Aorta (tissue), 5 donors: ENCODE results near the gene GTPBP4. TPM values are rescaled to one million over a fixed set of nuclear protein-coding genes. Genes with fewer than 3 reads are reported as not detected.

Experiments
- ATAC-seq: fragments of 200-7000 bp; cut with Tn5 transposase; one replicate; pipeline ENCODE4 v1.9.1; 2022; ENCODE audit warnings: moderate library complexity; ENCODE audit not compliant: low FRiP score
- DNase-seq, 2 donors: peaks; one replicate each; pipeline ENCODE4 v3.0.0-alpha.2; 2020
- H3K27ac ChIP-seq, 2 donors: one replicate each; pipeline ENCODE4 v1.5.1; 2013; ENCODE audit warnings: low read length in 2 of 2, mild to moderate bottlenecking in 2 of 2, moderate library complexity in 2 of 2, control low read depth in 1 of 2, inconsistent platforms in 1 of 2, low read depth in 1 of 2
- H3K27me3 ChIP-seq, 2 donors: one replicate each; pipeline ENCODE4 v1.6.1; 2013; ENCODE audit warnings: control low read depth in 1 of 2, low read length in 1 of 2, mild to moderate bottlenecking in 1 of 2, moderate library complexity in 1 of 2; ENCODE audit not compliant: insufficient read depth in 2 of 2, control insufficient read depth in 1 of 2
- H3K36me3 ChIP-seq, 2 donors: one replicate each; pipeline ENCODE4 v1.6.1; 2013; ENCODE audit warnings: control low read depth in 1 of 2, low read length in 1 of 2, mild to moderate bottlenecking in 1 of 2; ENCODE audit not compliant: insufficient read depth in 2 of 2, control insufficient read depth in 1 of 2
- H3K4me1 ChIP-seq, 2 donors: one replicate each; pipeline ENCODE4 v1.6.1; 2013; ENCODE audit warnings: low read length in 2 of 2, control low read depth in 1 of 2, mild to moderate bottlenecking in 1 of 2, moderate library complexity in 1 of 2; ENCODE audit not compliant: insufficient read depth in 2 of 2, control insufficient read depth in 1 of 2
- H3K4me3 ChIP-seq, 2 donors: one replicate each; pipeline ENCODE4 v1.5.1; 2013; ENCODE audit warnings: low read length in 2 of 2, control low read depth in 1 of 2, mild to moderate bottlenecking in 1 of 2
- H3K9me3 ChIP-seq: one replicate; pipeline ENCODE4 v1.6.1; 2013; ENCODE audit warnings: mild to moderate bottlenecking, low read length; ENCODE audit not compliant: control insufficient read depth
- WGBS, 2 donors: extraction: QIAGEN DNeasy Blood & Tissue Kit; methylation state at CpG; one replicate each; pipeline ENCODE4 v1.1.7; 2013; 5-methylcytosine and 5-hydroxymethylcytosine counted together
- intact Hi-C, 2 donors: fragments of 100-400 bp; cut with DNase I; formaldehyde crosslinking; loops; one replicate each; pipeline versions ENCODE4 v1.14.2 to v1.15.0; 2022
- polyA plus RNA-seq, 2 donors: library from polyadenylated mRNA; stranded (reverse); fragments of 200-250 nt; gene quantifications; one replicate each; pipeline ENCODE4 v1.2.3, GENCODE V29; 2013
- total RNA-seq, 2 donors: library from RNA; stranded (reverse); fragmentation: NEBNext Ultra II Directional; extraction: Animal tissue kit (Norgen Biotek cat#: 25700); gene quantifications; one replicate each; pipeline ENCODE4 v1.2.1, GENCODE V29; 2021
- donor health status: healthy with polysubstance abuse.
- donor health status: Bipolar disorder and iron deficiency.
- donor health status: DM: no; HTN: no; CAD: no.
- donor health status: DM: no; HTN: no; CAD: no.
- donor health status: DM: yes; HTN: yes; CAD: no.

The GTPBP4 gene
- total and polyA plus RNA-seq, 4 donors, result 21.6 to 46.9 (median 26.9) TPM

DNA sequence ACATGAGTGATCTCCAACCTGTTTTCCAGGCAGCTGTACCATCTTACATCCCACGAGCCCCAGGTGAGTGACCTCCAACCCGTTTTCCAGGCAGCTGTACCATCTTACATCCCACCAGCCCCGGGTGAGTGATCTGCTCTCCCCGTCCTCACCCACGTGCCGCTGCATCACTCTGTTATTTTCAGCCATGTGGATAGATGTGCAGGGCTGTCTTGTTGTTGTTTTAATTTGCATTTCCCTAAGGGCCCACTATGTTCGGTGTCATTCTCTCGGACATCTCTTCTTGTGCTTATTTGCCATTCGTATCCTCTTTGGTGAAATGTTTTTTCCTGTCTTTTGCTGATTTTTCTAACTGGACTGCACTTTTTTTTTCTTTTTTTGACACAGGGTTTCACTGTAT is 38.8 kb upstream of the GTPBP4 start:
- H3K4me3 ChIP-seq, result no peak overlapping the region
- ATAC-seq (no peak), DNase-seq (no peak)
- no peaks in the 10 kb centered on the region for H3K27me3 ChIP-seq
- no peaks in the 10 kb centered on the region for H3K9me3 ChIP-seq
- no peaks in the 10 kb centered on the region for H3K4me1 ChIP-seq
- intact Hi-C loops, result no loop called here
- 66 to 73% methylated on average over 9 of the region's 9 CpGs for WGBS, 2 donors
- H3K27ac ChIP-seq, result no peak overlapping the region
- no peaks in the 10 kb centered on the region for H3K36me3 ChIP-seq

DNA sequence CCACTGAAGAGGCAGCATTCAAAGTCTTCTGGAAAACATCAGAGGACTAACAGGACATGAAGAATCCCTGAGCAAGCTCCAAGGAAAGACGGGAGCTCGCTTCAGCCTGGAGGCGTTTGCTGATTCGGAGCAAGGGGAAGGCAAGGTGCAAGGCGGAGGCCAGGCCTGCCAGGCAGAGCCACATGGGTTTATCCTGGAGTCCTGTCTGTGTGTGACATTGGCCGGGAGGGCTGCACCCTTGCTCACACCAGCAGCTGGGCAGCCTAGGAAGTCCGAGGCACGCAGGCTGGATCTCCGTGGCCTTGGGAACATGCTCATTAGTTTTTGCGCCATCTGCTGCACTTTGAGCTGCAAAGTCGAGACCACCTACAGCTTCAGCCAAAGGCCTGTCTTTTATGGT is 34.4 kb upstream of the GTPBP4 start:
- Histone ChIP-seq H3K9me3 (no peaks in the 10 kb centered on the region), H3K4me1 (no peaks in the 10 kb centered on the region), H3K27ac (no peak overlapping the region), H3K27me3 (no peaks in the 10 kb centered on the region), H3K36me3 (no peaks in the 10 kb centered on the region), H3K4me3 (no peak overlapping the region)
- intact Hi-C loops, result no loop called here
- 85 to 87% methylated on average over 11 of the region's 11 CpGs for WGBS, 2 donors
- DNase-seq (no peak), ATAC-seq (no peak)

DNA sequence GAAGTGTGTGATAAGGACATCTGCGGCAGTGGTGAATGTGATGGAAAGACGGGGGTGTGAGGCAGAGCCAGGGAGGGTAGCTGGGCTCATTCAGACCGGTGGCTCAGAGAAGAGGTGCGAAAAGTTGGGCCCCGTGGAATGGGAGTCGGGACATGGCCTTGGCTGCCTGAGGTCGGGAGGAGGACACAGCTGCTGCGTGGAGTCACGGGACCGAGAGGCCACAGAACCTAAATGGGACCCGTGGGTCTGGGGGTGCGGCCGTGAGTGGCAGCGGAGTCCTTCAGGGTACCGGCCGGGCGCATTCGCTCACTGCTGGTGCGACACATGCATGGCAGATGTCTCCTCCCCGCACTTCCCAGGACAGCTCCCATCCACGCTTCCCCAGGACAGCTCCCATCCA is 33.8 kb upstream of the GTPBP4 start:
- ATAC-seq (no peak), DNase-seq (no peak)
- H3K4me3 ChIP-seq, result no peak overlapping the region
- no peaks in the 10 kb centered on the region for H3K36me3 ChIP-seq
- H3K27me3 ChIP-seq, result no peaks in the 10 kb centered on the region
- intact Hi-C loops, result no loop called here
- no peaks in the 10 kb centered on the region for H3K9me3 ChIP-seq
- no peaks in the 10 kb centered on the region for H3K4me1 ChIP-seq
- no peak overlapping the region for H3K27ac ChIP-seq
- whole genome bisulfite sequencing, 2 donors, result 86 to 87% methylated on average over 21 of the region's 21 CpGs

DNA sequence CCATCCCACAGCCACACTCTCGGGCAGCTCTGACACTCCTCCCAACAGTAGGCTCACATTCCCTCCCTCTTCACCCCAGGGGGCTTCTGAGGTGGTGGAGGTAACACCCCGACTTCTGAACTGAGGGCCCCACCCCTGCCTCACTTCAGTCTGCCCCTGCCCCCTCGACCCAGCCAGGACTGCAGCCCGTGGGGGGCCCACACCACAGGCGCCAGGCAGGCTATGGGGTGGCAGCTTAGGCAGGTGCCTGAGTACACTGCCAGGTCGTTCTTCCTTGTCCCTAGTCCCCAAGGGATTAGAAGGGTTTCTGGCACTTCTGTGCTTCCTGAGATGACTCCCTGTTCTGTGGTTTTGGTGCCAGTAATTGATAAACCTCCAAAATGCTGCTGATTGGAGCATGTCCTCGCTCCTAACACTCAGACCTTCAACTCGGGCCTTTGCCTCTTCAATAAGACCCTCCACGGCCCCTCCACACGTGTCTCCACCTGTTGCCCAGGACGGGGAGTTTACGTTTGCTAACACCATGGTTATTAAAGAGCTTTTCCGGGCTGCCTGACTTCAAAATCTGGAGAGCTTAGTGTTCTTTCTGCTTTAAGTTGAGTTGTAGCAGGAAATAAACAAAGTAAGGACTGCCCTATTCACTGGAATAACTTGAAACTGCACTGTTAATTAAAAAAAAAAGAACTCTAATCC is 33.0 kb upstream of the GTPBP4 start:
- no peak for DNase-seq
- no peaks in the 10 kb centered on the region for H3K9me3 ChIP-seq
- H3K4me1 ChIP-seq, result no peaks in the 10 kb centered on the region
- intact Hi-C loops, result no loop called here
- H3K27ac ChIP-seq, result no peak overlapping the region
- no peak overlapping the region for H3K4me3 ChIP-seq
- WGBS, 2 donors, result 36 to 38% methylated on average over 13 of the region's 13 CpGs
- H3K27me3 ChIP-seq, result no peaks in the 10 kb centered on the region
- peak; percentile 38 for ATAC-seq
- no peaks in the 10 kb centered on the region for H3K36me3 ChIP-seq

DNA sequence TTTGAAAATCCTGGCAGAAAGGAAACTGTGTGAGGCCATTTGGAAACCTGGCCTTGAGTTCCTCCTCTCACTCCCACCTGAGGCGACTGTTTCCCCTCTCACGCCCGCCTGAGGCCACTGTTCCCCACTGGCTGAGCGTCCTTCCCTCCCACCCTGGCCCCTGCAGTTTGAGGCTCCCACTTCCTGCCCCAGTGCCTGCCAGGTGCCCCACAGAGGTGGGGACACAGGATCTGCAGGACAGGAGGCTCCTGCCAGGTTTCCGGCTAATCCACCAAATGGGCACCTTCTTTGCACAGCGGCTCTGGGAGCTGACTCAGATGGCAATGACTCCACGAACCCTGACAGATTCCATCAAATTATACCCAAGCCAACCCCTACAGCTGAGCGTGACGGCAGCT is 32.4 kb upstream of the GTPBP4 start:
- Histone ChIP-seq H3K27me3 (no peaks in the 10 kb centered on the region), H3K36me3 (no peaks in the 10 kb centered on the region), H3K9me3 (no peaks in the 10 kb centered on the region), H3K27ac (no peak overlapping the region), H3K4me3 (no peak overlapping the region), H3K4me1 (no peaks in the 10 kb centered on the region)
- intact Hi-C loops, result no loop called here
- DNase-seq (no peak), ATAC-seq (no peak)
- 73 to 74% methylated on average over 9 of the region's 9 CpGs for WGBS, 2 donors

DNA sequence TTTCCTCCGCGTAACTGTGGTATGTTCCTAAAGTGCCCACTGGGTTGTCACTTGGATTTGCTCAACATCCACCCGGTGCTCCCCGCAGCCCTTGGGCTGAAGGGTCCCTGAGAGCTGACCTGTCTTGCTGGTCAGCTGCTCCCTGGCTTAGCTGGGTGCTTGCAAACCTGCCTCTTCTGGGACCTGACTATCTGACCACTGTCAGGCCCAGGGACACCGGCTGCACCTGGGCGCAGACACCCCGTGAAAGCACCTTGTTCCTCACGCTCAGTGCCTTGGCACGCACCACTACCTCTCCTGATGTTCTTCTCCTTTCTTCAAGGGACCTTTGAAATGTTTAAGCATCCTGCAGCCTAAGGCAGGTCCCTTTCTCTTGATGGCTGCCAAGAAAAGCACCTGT is 30.1 kb upstream of the GTPBP4 start:
- no peak overlapping the region for H3K4me3 ChIP-seq
- DNase-seq, result no peak
- no peak overlapping the region for H3K27ac ChIP-seq
- WGBS, 2 donors, result 92 to 95% methylated on average over 9 of the region's 9 CpGs
- intact Hi-C loops, result no loop called here
- H3K9me3 ChIP-seq, result no peaks in the 10 kb centered on the region
- H3K27me3 ChIP-seq, result no peaks in the 10 kb centered on the region
- ATAC-seq, result no peak
- H3K4me1 ChIP-seq, result no peaks in the 10 kb centered on the region
- H3K36me3 ChIP-seq, result no peaks in the 10 kb centered on the region

DNA sequence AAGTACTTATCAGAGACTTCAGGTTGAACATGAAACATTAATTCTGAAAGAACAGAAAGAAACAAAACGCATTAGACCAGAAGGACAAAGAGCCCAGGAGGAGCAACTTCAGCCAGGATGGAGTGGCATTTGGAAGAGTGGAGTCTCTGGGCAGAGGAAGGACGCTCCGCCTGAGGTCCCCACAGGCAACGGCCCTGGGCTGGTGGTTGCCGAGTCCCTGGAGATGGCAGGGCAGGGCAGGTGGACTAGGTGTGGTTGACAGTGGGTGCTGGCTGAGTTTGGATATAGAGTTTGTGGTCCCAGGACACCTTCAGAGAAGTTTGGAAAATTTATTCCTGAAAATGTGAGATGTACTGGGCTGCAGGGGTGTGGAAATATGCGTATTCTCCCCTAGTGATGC is 29.4 kb upstream of the GTPBP4 start:
- Histone ChIP-seq H3K4me1 (no peaks in the 10 kb centered on the region), H3K27ac (no peak overlapping the region), H3K27me3 (no peaks in the 10 kb centered on the region), H3K36me3 (no peaks in the 10 kb centered on the region), H3K4me3 (no peak overlapping the region), H3K9me3 (no peaks in the 10 kb centered on the region)
- ATAC-seq, result no peak
- DNase-seq, result no peak
- intact Hi-C loops, result no loop called here
- WGBS, 2 donors, result 85 to 88% methylated on average over 6 of the region's 6 CpGs

DNA sequence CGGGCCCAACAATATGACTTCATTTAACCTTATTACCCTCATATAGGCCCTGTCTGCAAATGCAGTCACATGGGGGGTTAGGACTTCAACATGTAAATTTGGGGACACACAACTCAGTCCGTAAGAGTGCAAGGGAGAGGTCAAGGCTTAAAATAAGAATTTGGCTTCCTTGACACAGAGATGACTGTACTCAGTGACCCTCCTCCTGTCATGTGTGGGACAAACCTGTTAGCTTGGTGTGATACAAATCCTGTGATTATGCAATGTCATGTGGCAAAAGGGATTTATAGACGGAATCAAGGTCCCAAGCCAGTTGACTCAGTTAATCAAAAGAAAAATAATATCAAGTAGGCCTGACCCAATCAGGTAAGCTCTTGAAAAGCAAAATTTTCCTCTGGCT is 25.9 kb upstream of the GTPBP4 start:
- H3K27ac ChIP-seq, result no peak overlapping the region
- ATAC-seq (no peak), DNase-seq (no peak)
- peaks cover 3% of the 10 kb centered on the region for H3K9me3 ChIP-seq
- 87 to 88% methylated on average over 3 of the region's 3 CpGs for WGBS, 2 donors
- intact Hi-C loops, result no loop called here
- no peaks in the 10 kb centered on the region for H3K4me1 ChIP-seq
- no peak overlapping the region for H3K4me3 ChIP-seq
- no peaks in the 10 kb centered on the region for H3K36me3 ChIP-seq
- no peaks in the 10 kb centered on the region for H3K27me3 ChIP-seq

DNA sequence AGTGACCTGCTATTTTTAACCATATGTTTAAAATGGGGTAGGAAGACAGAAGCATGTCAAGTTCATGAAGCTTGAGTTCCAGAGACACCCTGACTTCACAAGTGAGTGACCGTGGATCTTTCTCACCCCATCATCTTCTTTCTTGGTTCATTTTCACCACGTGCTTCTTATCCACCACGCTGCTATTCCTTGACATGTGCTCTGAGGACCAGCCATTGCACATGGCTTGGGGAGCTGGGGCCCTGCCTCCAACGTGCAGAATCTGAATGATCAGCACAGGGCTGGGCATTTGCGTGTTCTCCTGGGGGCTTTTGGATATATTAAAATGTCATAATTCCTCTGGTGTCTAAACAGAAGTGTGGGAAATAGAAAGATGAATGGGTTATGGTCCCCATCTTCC is 25.0 kb upstream of the GTPBP4 start:
- H3K4me1 ChIP-seq, result no peaks in the 10 kb centered on the region
- ATAC-seq (no peak), DNase-seq (no peak)
- H3K9me3 ChIP-seq, result peaks cover 3% of the 10 kb centered on the region
- H3K27me3 ChIP-seq, result no peaks in the 10 kb centered on the region
- WGBS, 2 donors, result 80% methylated on average over 5 of the region's 5 CpGs
- H3K4me3 ChIP-seq, result no peak overlapping the region
- no peaks in the 10 kb centered on the region for H3K36me3 ChIP-seq
- intact Hi-C loops, result no loop called here
- H3K27ac ChIP-seq, result no peak overlapping the region
